EH (cell line): Measurements from ENCODE around the gene QRFP.

ENCODE experiments used
- DNase-seq: peaks from one replicate; pipeline ENCODE4 v3.0.0-alpha.2; 2015; ENCODE audit warnings: low read depth

Gene QRFP

GRCh38 chr9:130872093-130872492, 24.5 kb downstream of the QRFP start:
- DNase-seq = no peak

- no peak for DNase-seq
Measured at GRCh38 chr9:130871395-130872062, 25.1 kb downstream of the QRFP start.

- DNase-seq = no peak
Measured at GRCh38 chr9:130870491-130871381, 25.9 kb downstream of the QRFP start.

- peak; percentile 39 for DNase-seq
Measured at GRCh38 chr9:130869250-130869649, 27.4 kb downstream of the QRFP start.

GRCh38 chr9:130868230-130868629, 28.4 kb downstream of the QRFP start:
- DNase-seq = no peak

GRCh38 chr9:130867556-130867955, 29.1 kb downstream of the QRFP start:
- DNase-seq = no peak

GRCh38 chr9:130866474-130866965, 30.1 kb downstream of the QRFP start:
- peak; percentile 91 for DNase-seq

- no peak for DNase-seq
Measured at GRCh38 chr9:130865921-130866320, 30.7 kb downstream of the QRFP start.

- no peak for DNase-seq
Measured at GRCh38 chr9:130864541-130864940, 32.1 kb downstream of the QRFP start.

- no peak for DNase-seq
Measured at GRCh38 chr9:130862747-130863146, 33.9 kb downstream of the QRFP start.

GRCh38 chr9:130862217-130862616, 34.4 kb downstream of the QRFP start:
- DNase-seq = no peak

GRCh38 chr9:130861372-130862180, 35.0 kb downstream of the QRFP start:
- no peak for DNase-seq

GRCh38 chr9:130860458-130861316, 35.9 kb downstream of the QRFP start:
- peak; percentile 98 for DNase-seq

GRCh38 chr9:130858739-130859705, 37.6 kb downstream of the QRFP start:
- DNase-seq = no peak

- DNase-seq = peak; percentile 92
Measured at GRCh38 chr9:130857864-130858738, 38.5 kb downstream of the QRFP start.

GRCh38 chr9:130856474-130856873, 40.1 kb downstream of the QRFP start:
- no peak for DNase-seq

GRCh38 chr9:130854835-130855234, 41.8 kb downstream of the QRFP start:
- DNase-seq = no peak

GRCh38 chr9:130854092-130854491, 42.5 kb downstream of the QRFP start:
- DNase-seq = peak; percentile 79

GRCh38 chr9:130852801-130853200, 43.8 kb downstream of the QRFP start:
- no peak for DNase-seq
